Gastrocnemius medialis (tissue), 4 donors: ENCODE results near the gene WHRN. TPM values are rescaled to one million over a fixed set of nuclear protein-coding genes. Genes with fewer than 3 reads are reported as not detected.

Experiments
- ATAC-seq, 2 donors: fragments of 150-250 bp; one replicate each; pipeline ENCODE4 v1.9.1; 2016
- DNase-seq, 2 donors: peaks; one replicate each; pipeline ENCODE4 v3.0.0-alpha.2; 2019
- H3K27ac ChIP-seq, 4 donors: fragments of 200-600 bp; sonication (generic); 1 replicate in 1 of 4; 2 replicates in 3 of 4; pipeline ENCODE4 v1.5.1; 2016 to 2018; ENCODE audit warnings: mild to moderate bottlenecking in 2 of 4, moderate library complexity in 1 of 4
- H3K27me3 ChIP-seq, 3 donors: fragments of 200-600 bp; sonication (generic) in 2 of 3; 1 replicate in 1 of 3; 2 replicates in 2 of 3; pipeline versions ENCODE4 v1.5.1 to v1.6.0; 2016 to 2019; ENCODE audit warnings: mild to moderate bottlenecking in 1 of 3, moderate library complexity in 1 of 3
- H3K36me3 ChIP-seq, 2 donors: fragments of 200-600 bp; sonication (generic) in 1 of 2; one replicate each; pipeline ENCODE4 v1.5.1; 2017 to 2018
- H3K4me1 ChIP-seq, 2 donors: fragments of 200-600 bp; sonication (generic) in 1 of 2; one replicate each; pipeline ENCODE4 v1.5.1; 2016 to 2017; ENCODE audit warnings: mild to moderate bottlenecking in 2 of 2
- H3K4me3 ChIP-seq, 4 donors: fragments of 200-600 bp; sonication (generic) in 3 of 4; 1 replicate in 1 of 4; 2 replicates in 3 of 4; pipeline ENCODE4 v1.5.1; 2016 to 2019; ENCODE audit warnings: mild to moderate bottlenecking in 2 of 4
- H3K9me3 ChIP-seq, 3 donors: fragments of 200-600 bp; sonication (generic) in 2 of 3; 1 replicate in 1 of 3; 2 replicates in 2 of 3; pipeline ENCODE4 v1.5.1; 2016 to 2019
- CTCF ChIP-seq, 5 experiments: fragments of 450-650 bp in 3 of 5; fragments of 200-600 bp in 2 of 5; sonication (generic) in 2 of 5; IDR thresholded peaks in 4 of 5; conservative IDR thresholded peaks in 1 of 5; 1 replicate in 4 of 5; 2 replicates in 1 of 5; pipeline ENCODE4 v1.5.1; 2016 to 2019; ENCODE audit warnings: antibody characterized with exemption in 5 of 5, mild to moderate bottlenecking in 3 of 5, moderate library complexity in 3 of 5
- POLR2A ChIP-seq, 2 donors: fragments of 450-650 bp; IDR thresholded peaks; one replicate each; pipeline ENCODE4 v1.6.1; 2017; ENCODE audit warnings: antibody characterized with exemption in 2 of 2, mild to moderate bottlenecking in 2 of 2, moderate library complexity in 2 of 2
- in situ Hi-C, 4 donors: fragments of 200-750 bp; cut with MboI; loops; one replicate each; pipeline versions ENCODE4 v1.15.0 to v1.8.0; 2017; ENCODE audit warnings: low sequenced_read_pairs in 4 of 4
- intact Hi-C: fragments of 100-400 bp; cut with DNase I; formaldehyde crosslinking; loops from one replicate; pipeline ENCODE4 v1.15.1; 2023; ENCODE audit warnings: low total_unique reads
- total RNA-seq, 4 donors: library from RNA; depleted of rRNA; stranded (reverse); fragments of >200 nt; gene quantifications; one replicate each; pipeline versions ENCODE4 v1.1.0 to v1.2.3, GENCODE V29; 2016

WHRN gene
- total RNA-seq, 4 donors from 2014 or later: 0.16 to 0.18 TPM; not detected in 2

- no peaks in the 10 kb centered on the region for H3K27me3 ChIP-seq
- no peak overlapping the region for H3K27ac ChIP-seq
- no peak overlapping the region for H3K4me3 ChIP-seq
- intact Hi-C loops (no loop called here), in situ Hi-C loops (no loop called here)
- TF ChIP-seq CTCF (IDR thresholded peaks at IDR 0.05 in 4 of 5, conservative IDR thresholded peaks at IDR 0.05 in 1 of 5): no peak
- TF ChIP-seq POLR2A (IDR thresholded peaks at IDR 0.05): no peak
- no peaks in the 10 kb centered on the region for H3K4me1 ChIP-seq
- no peak for DNase-seq
- H3K36me3 ChIP-seq: no peaks in the 10 kb centered on the region
- no peaks in the 10 kb centered on the region for H3K9me3 ChIP-seq
- no peak for ATAC-seq
Measured at GRCh38 chr9:114430457-114430856, 74.8 kb downstream of the WHRN start.

GRCh38 chr9:114429488-114429887 is 75.8 kb downstream of the WHRN start:
- no peak for DNase-seq
- Histone ChIP-seq H3K36me3 (no peaks in the 10 kb centered on the region), H3K4me3 (no peak overlapping the region), H3K4me1 (no peaks in the 10 kb centered on the region), H3K27me3 (no peaks in the 10 kb centered on the region), H3K9me3 (no peaks in the 10 kb centered on the region), H3K27ac (no peak overlapping the region)
- TF ChIP-seq POLR2A (IDR thresholded peaks at IDR 0.05) (no peak), CTCF (IDR thresholded peaks at IDR 0.05 in 4 of 5, conservative IDR thresholded peaks at IDR 0.05 in 1 of 5) (no peak)
- no peak for ATAC-seq
- in situ Hi-C loops: no loop called here
- intact Hi-C loops: no loop called here

DNA sequence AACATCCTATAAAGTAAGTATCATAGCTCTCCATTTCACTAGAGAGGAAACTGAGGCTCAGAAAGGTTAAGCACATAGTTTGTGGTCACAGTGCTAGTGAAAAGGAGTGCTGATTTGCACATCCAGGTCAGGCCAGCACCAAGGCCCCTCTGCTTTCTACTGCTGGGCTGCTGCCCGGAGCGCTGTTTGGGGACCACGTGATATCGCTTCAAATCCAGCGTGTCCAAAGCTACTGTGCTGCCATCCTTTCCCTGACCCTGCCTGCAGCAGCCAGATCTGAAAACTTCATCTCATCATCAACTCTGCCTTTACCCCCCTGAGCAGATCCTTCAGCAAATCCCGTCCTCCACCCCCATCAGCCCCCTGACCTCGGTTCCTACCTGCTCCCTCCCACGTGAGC is 76.8 kb downstream of the WHRN start:
- no peaks in the 10 kb centered on the region for H3K36me3 ChIP-seq
- in situ Hi-C loops: no loop called here
- no peak for TF ChIP-seq POLR2A (IDR thresholded peaks at IDR 0.05)
- TF ChIP-seq CTCF (IDR thresholded peaks at IDR 0.05 in 4 of 5, conservative IDR thresholded peaks at IDR 0.05 in 1 of 5): no peak
- no peaks in the 10 kb centered on the region for H3K4me1 ChIP-seq
- no peak for ATAC-seq
- H3K27ac ChIP-seq: no peak overlapping the region
- H3K4me3 ChIP-seq: no peak overlapping the region
- H3K27me3 ChIP-seq: no peaks in the 10 kb centered on the region
- intact Hi-C loops: no loop called here
- no peaks in the 10 kb centered on the region for H3K9me3 ChIP-seq
- DNase-seq: no peak

- Histone ChIP-seq H3K27me3 (no peaks in the 10 kb centered on the region), H3K4me1 (no peaks in the 10 kb centered on the region), H3K4me3 (no peak overlapping the region), H3K27ac (no peak overlapping the region), H3K36me3 (no peaks in the 10 kb centered on the region), H3K9me3 (no peaks in the 10 kb centered on the region)
- ATAC-seq (no peak), DNase-seq (no peak)
- in situ Hi-C loops (no loop called here), intact Hi-C loops (no loop called here)
- TF ChIP-seq CTCF (IDR thresholded peaks at IDR 0.05 in 4 of 5, conservative IDR thresholded peaks at IDR 0.05 in 1 of 5) (no peak), POLR2A (IDR thresholded peaks at IDR 0.05) (no peak)
Measured at GRCh38 chr9:114427644-114428043, 77.6 kb downstream of the WHRN start.
